Endothelial cell of umbilical vein (primary cell): ENCODE results near the gene SMAD2. TPM values are rescaled to one million over a fixed set of nuclear protein-coding genes. Genes with fewer than 3 reads are reported as not detected.
"Not testable (repeated sequence)": the region's sequence is repeated elsewhere in the genome, so short reads cannot be mapped to it uniquely, and the experiment has no call there.

Experiments
- BruUV-seq: library from RNA; stranded (reverse); fragments of 400-500 nt; replicated peaks from 2 replicates; lab custom pipeline; 2021; lab: Mats Ljungman, UMichigan
- CTCF ChIA-PET: fragments of 300-600, 350-600 bp; sonication (Branson Sonifier 250); formaldehyde crosslinking; loops from one replicate; lab custom pipeline; 2021; ENCODE audit warnings: antibody characterized with exemption, inconsistent platforms; lab: Charles Lee
- POLR2A ChIA-PET: fragments of 300-600, 350-600 bp; sonication (Branson Sonifier 250); formaldehyde crosslinking; loops from one replicate; lab custom pipeline; 2021; ENCODE audit warnings: antibody characterized with exemption, inconsistent platforms; lab: Charles Lee
- DNase-seq: peaks from one replicate; pipeline ENCODE4 v3.0.0-alpha.2; 2011; ENCODE audit warnings: low read depth, low spot score
- FAIRE-seq: peaks from 2 replicates; lab custom pipeline; 2011; peaks lifted over from hg19 to GRCh38; lab: Jason Lieb, UNC
- H2AFZ ChIP-seq: 2 replicates; pipeline ENCODE4 v1.6.0; 2012; ENCODE audit warnings: low read depth, low read length, control low read depth, inconsistent platforms
- H3K27ac ChIP-seq: 2 replicates; pipeline ENCODE4 v1.5.1; 2011; ENCODE audit warnings: low read depth, mild to moderate bottlenecking, control low read depth, low read length, moderate library complexity; ENCODE audit not compliant: insufficient read depth
- H3K27me3 ChIP-seq, 2 experiments: 2 replicates each; pipeline versions ENCODE4 v1.6.0 to v1.6.1; 2011; ENCODE audit warnings: low read length in 2 of 2, mixed read lengths in 1 of 2; ENCODE audit not compliant: control insufficient read depth in 2 of 2, insufficient read depth in 2 of 2
- H3K36me3 ChIP-seq, 2 experiments: 2 replicates in 1 of 2; 3 replicates in 1 of 2; pipeline ENCODE4 v1.5.1; 2011; ENCODE audit warnings: low read length in 2 of 2, mild to moderate bottlenecking in 1 of 2, moderate library complexity in 1 of 2; ENCODE audit not compliant: control insufficient read depth in 2 of 2, insufficient read depth in 2 of 2; ENCODE audit errors: extremely low read depth in 1 of 2
- H3K4me1 ChIP-seq: 3 replicates; pipeline ENCODE4 v1.5.1; 2011; ENCODE audit warnings: mild to moderate bottlenecking, low read length; ENCODE audit not compliant: control insufficient read depth, insufficient read depth; ENCODE audit errors: extremely low read depth
- H3K4me2 ChIP-seq: 2 replicates; pipeline ENCODE4 v1.6.1; 2011; ENCODE audit warnings: low read length, control low read depth, mixed read lengths; ENCODE audit not compliant: insufficient read depth
- H3K4me3 ChIP-seq, 3 experiments: fragments of 200-600 bp in 1 of 3; sonication (generic), shearing (Covaris generic) in 1 of 3; replicated peaks in 1 of 3; 2 replicates each; pipeline ENCODE4 v1.5.1; 2011 to 2016; ENCODE audit warnings: control low read depth in 3 of 3, low read length in 3 of 3, mild to moderate bottlenecking in 2 of 3, inconsistent platforms in 1 of 3, low read depth in 1 of 3, moderate library complexity in 1 of 3; ENCODE audit not compliant: insufficient read depth in 1 of 3
- H3K79me2 ChIP-seq: 2 replicates; pipeline ENCODE4 v1.6.0; 2012; ENCODE audit warnings: low read length, inconsistent platforms; ENCODE audit not compliant: control insufficient read depth, insufficient read depth
- H3K9ac ChIP-seq: replicated peaks from 2 replicates; pipeline ENCODE3; 2011; ENCODE audit warnings: low read length, control low read depth; ENCODE audit not compliant: insufficient read depth; ENCODE audit errors: extremely low read depth
- H3K9me1 ChIP-seq: replicated peaks from 3 replicates; pipeline ENCODE4 v1.6.0; 2011; ENCODE audit warnings: mild to moderate bottlenecking, low read length; ENCODE audit not compliant: control insufficient read depth, insufficient read depth; ENCODE audit errors: extremely low read depth
- H3K9me3 ChIP-seq: replicated peaks from 2 replicates; pipeline ENCODE4 v1.5.1; 2012; ENCODE audit warnings: low read length, inconsistent platforms; ENCODE audit not compliant: control insufficient read depth, insufficient read depth
- H4K20me1 ChIP-seq: replicated peaks from 2 replicates; pipeline ENCODE3; 2011; ENCODE audit warnings: mild to moderate bottlenecking, low read length; ENCODE audit not compliant: control insufficient read depth, insufficient read depth; ENCODE audit errors: extremely low read depth
- CTCF ChIP-seq, 2 donors: IDR thresholded peaks; 1 replicate in 1 of 2; 2 replicates in 1 of 2; pipeline ENCODE4 v1.5.1; 2011; ENCODE audit warnings: low read length in 2 of 2, mild to moderate bottlenecking in 2 of 2, moderate library complexity in 2 of 2, control low read depth in 1 of 2, inconsistent platforms in 1 of 2, low read depth in 1 of 2; ENCODE audit not compliant: insufficient read depth in 1 of 2; ENCODE audit errors: extremely low read depth in 1 of 2
- EZH2 ChIP-seq: IDR thresholded peaks from 2 replicates; pipeline ENCODE4 v1.6.1; 2012; ENCODE audit warnings: borderline replicate concordance, low read depth, mild to moderate bottlenecking, moderate library complexity, low read length, inconsistent platforms; ENCODE audit not compliant: severe bottlenecking
- GATA2 ChIP-seq: IDR thresholded peaks from 2 replicates; pipeline ENCODE4 v1.7.0; 2011; ENCODE audit warnings: low read depth, mild to moderate bottlenecking, moderate library complexity, mixed read lengths, low read length; ENCODE audit not compliant: insufficient read length, insufficient read depth
- MAX ChIP-seq: IDR thresholded peaks from 2 replicates; pipeline ENCODE4 v1.6.1; 2011; ENCODE audit not compliant: insufficient read depth, insufficient read length
- MYC ChIP-seq: IDR thresholded peaks from one replicate; pipeline ENCODE4 v1.6.1; 2011; ENCODE audit warnings: mild to moderate bottlenecking, low read depth, low read length
- POLR2A ChIP-seq: IDR thresholded peaks from 2 replicates; pipeline ENCODE4 v1.6.1; 2012; ENCODE audit warnings: low read depth, mild to moderate bottlenecking, control low read depth, low read length
- dilution Hi-C: fragments of 300-500 bp; cut with MboI; formaldehyde crosslinking; loops from one replicate; pipeline ENCODE4 v1.15.0; 2019; ENCODE audit warnings: low sequenced_read_pairs; ENCODE audit not compliant: extremely low pct_ligation_motif_present
- intact Hi-C: fragments of 100-400 bp; cut with micrococcal nuclease; formaldehyde crosslinking; loops from one replicate; pipeline ENCODE4 v1.10.0; 2022
- polyA plus RNA-seq, 4 experiments: library from polyadenylated mRNA; depleted of rRNA in 3 of 4; stranded (reverse) in 3 of 4; unstranded in 1 of 4; fragments of >200 nt; gene quantifications; 2 replicates each; pipeline versions ENCODE4 v1.2.1 to v1.2.3, GENCODE V29; 2011 to 2012; ENCODE audit warnings: missing spikeins in 1 of 4
- total RNA-seq: library from RNA; stranded (reverse); gene quantifications from 2 replicates; pipeline ENCODE4 v1.2.3, GENCODE V29; 2021

The SMAD2 gene
- total and polyA plus RNA-seq, 2 donors (not counting 3 experiments of a cell fraction or from before 2014, with no cell fraction given) = 40.3 to 123 TPM

- no peak for DNase-seq
- Histone ChIP-seq H3K4me1 (no peaks in the 10 kb centered on the region), H3K79me2 (no peaks in the 10 kb centered on the region), H4K20me1 (no peaks in the 10 kb centered on the region), H3K9me1 (peaks cover 2% of the 10 kb centered on the region), H3K36me3 (no peaks in the 10 kb centered on the region), H3K27ac (no peak overlapping the region), H3K4me2 (no peak overlapping the region), H3K4me3 (no peak overlapping the region), H3K9me3 (no peaks in the 10 kb centered on the region), H2AFZ (no peak overlapping the region), H3K9ac (no peak overlapping the region), H3K27me3 (no peaks in the 10 kb centered on the region)
- no peak for FAIRE-seq
- no TSS peak for BruUV-seq
- intact Hi-C loops = no loop called here
- dilution Hi-C loops = no loop called here
- CTCF ChIA-PET = no interaction called here
- POLR2A ChIA-PET = interaction anchor here (0.5 kb wide), 1 partner anchor 61 kb away, joined by 6 read pairs; no protein-coding TSS in a partner anchor
- no peak for TF ChIP-seq POLR2A
- TF ChIP-seq EZH2 = no peak
- no peak for TF ChIP-seq MAX
- no peak for TF ChIP-seq MYC
- no peak for TF ChIP-seq GATA2
- TF ChIP-seq CTCF (IDR thresholded peaks at IDR 0.05; ENCODE audit: extremely low read depth in 1 of 2, insufficient read depth in 1 of 2, low read depth in 1 of 2, low read length in 2 of 2) = no peak
Measured at GRCh38 chr18:47964053-47964452, 33.6 kb upstream of the SMAD2 start.

- dilution Hi-C loops = not testable (repeated sequence)
Measured at GRCh38 chr18:47961003-47961402, 30.5 kb upstream of the SMAD2 start.

More at GRCh38 chr18:47961003-47961402, 30.5 kb upstream of the SMAD2 start:
- H2AFZ ChIP-seq, FAIRE-seq, BruUV-seq, DNase-seq, H3K4me2 ChIP-seq, H3K4me3 ChIP-seq, H3K79me2 ChIP-seq, H3K4me1 ChIP-seq, intact Hi-C loops, H3K27me3 ChIP-seq, H3K9me1 ChIP-seq, H3K27ac ChIP-seq, H3K9me3 ChIP-seq, CTCF ChIA-PET, POLR2A ChIA-PET, H3K36me3 ChIP-seq, H3K9ac ChIP-seq, H4K20me1 ChIP-seq: not testable (repeated sequence)
